WI38 (cell line): ENCODE data around the gene PIWIL4.

Source experiments
- H3K4me3 ChIP-seq: 2 replicates; pipeline ENCODE4 v1.5.1; 2011; ENCODE audit warnings: low read depth, mild to moderate bottlenecking, control low read depth, low read length
- TF ChIP-seq, protein P1 (sequence below): IDR thresholded peaks from 2 replicates; pipeline ENCODE4 v1.5.1; 2012; ENCODE audit warnings: low read depth, mild to moderate bottlenecking, control low read depth, low read length

Gene PIWIL4

DNA sequence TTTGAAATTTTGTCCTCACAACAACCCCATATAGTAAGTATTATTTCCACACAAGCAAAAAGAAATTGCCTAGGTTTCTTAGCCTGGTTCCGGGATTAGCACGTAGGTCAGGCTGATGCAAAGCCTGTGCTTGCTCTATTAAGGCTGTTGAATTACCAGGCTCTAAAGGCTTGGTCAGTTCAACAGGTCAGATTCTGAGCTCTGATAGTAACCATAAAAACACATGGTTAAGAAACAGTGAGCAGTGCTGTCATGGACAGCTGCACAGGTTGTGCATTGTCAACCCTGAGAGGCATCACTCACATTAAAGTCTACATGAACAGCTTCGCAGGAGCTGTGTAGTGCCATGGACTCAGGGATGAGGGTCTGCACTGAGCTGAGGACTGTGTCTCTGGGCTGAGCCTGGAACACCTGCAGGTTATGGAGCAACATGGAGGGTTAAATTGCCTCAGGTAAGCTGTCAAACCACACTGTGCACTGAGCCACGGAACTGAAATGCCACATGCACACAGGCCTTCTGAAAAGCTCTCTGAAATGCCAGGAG is 98.0 kb downstream of the PIWIL4 start:
- TF ChIP-seq, protein P1, sequence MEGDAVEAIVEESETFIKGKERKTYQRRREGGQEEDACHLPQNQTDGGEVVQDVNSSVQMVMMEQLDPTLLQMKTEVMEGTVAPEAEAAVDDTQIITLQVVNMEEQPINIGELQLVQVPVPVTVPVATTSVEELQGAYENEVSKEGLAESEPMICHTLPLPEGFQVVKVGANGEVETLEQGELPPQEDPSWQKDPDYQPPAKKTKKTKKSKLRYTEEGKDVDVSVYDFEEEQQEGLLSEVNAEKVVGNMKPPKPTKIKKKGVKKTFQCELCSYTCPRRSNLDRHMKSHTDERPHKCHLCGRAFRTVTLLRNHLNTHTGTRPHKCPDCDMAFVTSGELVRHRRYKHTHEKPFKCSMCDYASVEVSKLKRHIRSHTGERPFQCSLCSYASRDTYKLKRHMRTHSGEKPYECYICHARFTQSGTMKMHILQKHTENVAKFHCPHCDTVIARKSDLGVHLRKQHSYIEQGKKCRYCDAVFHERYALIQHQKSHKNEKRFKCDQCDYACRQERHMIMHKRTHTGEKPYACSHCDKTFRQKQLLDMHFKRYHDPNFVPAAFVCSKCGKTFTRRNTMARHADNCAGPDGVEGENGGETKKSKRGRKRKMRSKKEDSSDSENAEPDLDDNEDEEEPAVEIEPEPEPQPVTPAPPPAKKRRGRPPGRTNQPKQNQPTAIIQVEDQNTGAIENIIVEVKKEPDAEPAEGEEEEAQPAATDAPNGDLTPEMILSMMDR = no peak
- no peak overlapping the region for H3K4me3 ChIP-seq

DNA sequence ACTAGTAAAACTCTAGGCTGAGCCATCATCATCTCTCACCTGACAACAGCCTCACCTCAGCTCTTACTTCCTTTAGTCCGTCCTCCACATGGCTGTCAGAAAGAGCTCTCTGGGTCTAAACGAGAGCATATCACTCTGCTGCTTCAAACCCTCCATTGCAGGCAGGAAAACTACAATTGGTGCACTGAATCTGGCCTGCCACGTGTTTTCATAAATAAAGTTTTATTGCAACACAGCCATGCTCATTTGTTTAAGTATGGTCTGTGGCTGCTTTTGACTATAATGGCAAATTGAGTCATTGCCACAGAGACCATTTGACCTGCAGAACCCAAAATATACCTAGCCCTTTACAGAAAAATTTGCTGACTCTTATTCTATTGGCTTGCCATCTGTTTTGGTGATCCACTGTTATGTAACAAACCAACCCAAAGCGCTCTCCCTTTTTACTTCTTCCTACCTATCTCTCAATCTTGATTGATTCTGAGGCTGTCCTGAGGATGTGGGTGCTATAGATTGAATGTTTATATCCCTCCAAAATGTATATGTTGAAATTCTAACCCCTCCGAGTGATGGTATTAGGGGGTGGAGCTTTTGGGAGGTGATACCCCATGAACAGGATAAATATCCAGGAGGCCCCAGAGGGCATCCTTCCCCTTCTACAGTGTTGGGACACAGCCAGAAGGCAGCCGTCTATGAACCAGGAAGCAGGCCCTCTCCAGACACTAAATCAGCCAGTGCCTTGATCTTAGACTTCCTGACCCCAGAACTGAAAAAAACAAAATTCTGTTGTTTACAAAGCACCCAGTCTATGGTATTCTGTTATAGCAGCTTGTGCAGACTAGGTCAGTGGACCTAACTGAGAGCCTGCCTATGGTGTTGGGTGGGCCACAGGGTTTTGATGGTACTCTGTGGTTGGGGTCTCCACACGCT is 99.9 kb downstream of the PIWIL4 start:
- no peak overlapping the region for H3K4me3 ChIP-seq
- TF ChIP-seq, protein P1 = no peak

DNA sequence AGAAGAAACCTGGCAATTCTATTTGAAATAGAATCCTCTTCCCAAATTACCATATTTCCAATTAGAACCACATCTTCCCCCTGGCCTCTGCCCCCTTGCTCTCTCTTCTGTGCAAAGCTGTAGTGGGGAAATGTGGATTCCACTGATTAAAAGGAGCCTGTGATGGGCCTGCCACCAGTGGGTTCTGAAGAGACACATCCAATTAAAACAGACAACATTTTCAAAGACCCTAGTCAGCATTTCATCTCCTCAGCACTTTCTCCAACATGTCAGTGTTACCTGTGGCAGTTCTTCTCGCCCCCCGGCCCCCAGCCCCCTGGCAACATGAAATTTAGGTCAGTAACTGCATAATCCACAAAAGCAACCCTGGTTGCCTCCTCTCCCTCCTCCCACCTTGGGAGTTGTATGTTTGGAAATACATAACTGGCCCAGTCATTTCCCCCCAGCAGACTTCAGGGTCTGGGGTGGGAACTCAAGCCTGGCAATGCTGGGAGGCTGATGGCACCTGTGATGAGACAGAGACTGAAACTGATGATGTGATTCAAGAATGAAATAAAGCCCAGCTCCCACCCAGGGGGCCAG is 101.1 kb downstream of the PIWIL4 start:
- TF ChIP-seq, protein P1 = no peak

DNA sequence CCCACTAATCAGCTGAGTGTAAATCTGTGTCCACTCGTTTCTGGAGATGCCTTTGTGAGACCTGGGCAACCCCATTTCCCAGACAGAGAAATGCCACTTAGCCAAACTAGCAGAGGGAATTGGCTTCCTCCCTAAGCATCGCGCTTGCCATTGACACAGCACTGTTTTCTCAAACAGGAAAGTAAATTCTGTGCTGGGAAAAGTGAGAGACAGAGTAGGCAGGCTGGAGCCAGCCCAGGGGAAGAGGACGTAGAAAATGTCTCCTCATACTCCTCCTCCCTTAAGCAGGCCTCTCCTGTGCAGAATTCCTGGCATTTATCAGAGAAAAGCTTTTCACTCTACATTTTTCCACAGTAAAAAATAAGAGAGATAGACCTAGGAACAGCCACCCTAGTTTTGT is 101.9 kb downstream of the PIWIL4 start:
- TF ChIP-seq, protein P1 = no peak
- no peak overlapping the region for H3K4me3 ChIP-seq

More for the DNA sequence above, 101.1 kb downstream of the PIWIL4 start:
- no peak overlapping the region for H3K4me3 ChIP-seq
